GM12878 (cell line): ENCODE data around the gene CAVIN1.

Experiments
- BRCA1 ChIP-seq: IDR thresholded peaks from 2 replicates; pipeline ENCODE4 v1.6.1; 2011; ENCODE audit warnings: low read depth, low read length, improper control_type of control experiment
- EZH2 ChIP-seq: IDR thresholded peaks from 2 replicates; pipeline ENCODE4 v1.6.1; 2012; ENCODE audit warnings: low read depth, mild to moderate bottlenecking, control low read depth, inconsistent platforms, low read length, borderline replicate concordance; ENCODE audit not compliant: control insufficient read depth
- FOS ChIP-seq: IDR thresholded peaks from 3 replicates; pipeline ENCODE4 v1.6.1; 2011; ENCODE audit warnings: borderline replicate concordance; ENCODE audit not compliant: insufficient read length; ENCODE audit errors: extremely low read depth
- GABPA ChIP-seq: IDR thresholded peaks from 2 replicates; pipeline ENCODE4 v1.6.1; 2014; ENCODE audit warnings: antibody characterized with exemption, low read depth, mild to moderate bottlenecking, inconsistent platforms
- JUND ChIP-seq: IDR thresholded peaks from 2 replicates; pipeline ENCODE4 v1.6.1; 2012; ENCODE audit warnings: low read depth, mild to moderate bottlenecking, low read length, improper control_type of control experiment, moderate library complexity
- KDM1A ChIP-seq: fragments of 200-600 bp; sonication (generic); IDR thresholded peaks from 2 replicates; pipeline ENCODE4 v1.6.1; 2016; ENCODE audit warnings: borderline replicate concordance
- NR2C1 ChIP-seq: fragments of 450-650 bp; IDR thresholded peaks from 2 replicates; pipeline ENCODE4 v1.6.1; 2017; ENCODE audit warnings: antibody characterized with exemption, mild to moderate bottlenecking, moderate library complexity
- POLR2A ChIP-seq: IDR thresholded peaks from 2 replicates; pipeline ENCODE4 v1.6.1; 2011; ENCODE audit warnings: low read depth, mild to moderate bottlenecking, low read length
- POLR2AphosphoS5 ChIP-seq: IDR thresholded peaks from 2 replicates; pipeline ENCODE4 v1.6.1; 2011; ENCODE audit warnings: mild to moderate bottlenecking, low read length, inconsistent platforms
- SRF ChIP-seq, 2 experiments: IDR thresholded peaks; 2 replicates each; pipeline ENCODE4 v1.6.1; 2011; ENCODE audit warnings: low read depth in 2 of 2, low read length in 2 of 2, mild to moderate bottlenecking in 1 of 2, moderate library complexity in 1 of 2
- TF ChIP-seq, protein P1 (sequence below): IDR thresholded peaks from 2 replicates; pipeline ENCODE4 v1.6.1; 2012; ENCODE audit warnings: low read depth, low read length, improper control_type of control experiment
- TF ChIP-seq, protein P2 (sequence below): fragments of 450-650 bp; IDR thresholded peaks from 2 replicates; pipeline ENCODE4 v1.6.1; 2014; ENCODE audit warnings: mild to moderate bottlenecking
- TF ChIP-seq, protein P3 (sequence below), 3 experiments: IDR thresholded peaks in 2 of 3; conservative IDR thresholded peaks in 1 of 3; 2 replicates each; pipeline ENCODE4 v1.5.1; 2011; ENCODE audit warnings: low read depth in 3 of 3, low read length in 3 of 3, mild to moderate bottlenecking in 3 of 3, control low read depth in 2 of 3, moderate library complexity in 2 of 3, inconsistent platforms in 1 of 3, mixed read lengths in 1 of 3; ENCODE audit not compliant: control insufficient read depth in 2 of 3, insufficient read depth in 1 of 3; ENCODE audit errors: extremely low read depth in 1 of 3
- TF ChIP-seq, protein P4 (sequence below): IDR thresholded peaks from 2 replicates; pipeline ENCODE4 v1.6.1; 2011; ENCODE audit warnings: mild to moderate bottlenecking, low read depth, low read length, moderate library complexity; ENCODE audit not compliant: insufficient replicate concordance

DNA sequence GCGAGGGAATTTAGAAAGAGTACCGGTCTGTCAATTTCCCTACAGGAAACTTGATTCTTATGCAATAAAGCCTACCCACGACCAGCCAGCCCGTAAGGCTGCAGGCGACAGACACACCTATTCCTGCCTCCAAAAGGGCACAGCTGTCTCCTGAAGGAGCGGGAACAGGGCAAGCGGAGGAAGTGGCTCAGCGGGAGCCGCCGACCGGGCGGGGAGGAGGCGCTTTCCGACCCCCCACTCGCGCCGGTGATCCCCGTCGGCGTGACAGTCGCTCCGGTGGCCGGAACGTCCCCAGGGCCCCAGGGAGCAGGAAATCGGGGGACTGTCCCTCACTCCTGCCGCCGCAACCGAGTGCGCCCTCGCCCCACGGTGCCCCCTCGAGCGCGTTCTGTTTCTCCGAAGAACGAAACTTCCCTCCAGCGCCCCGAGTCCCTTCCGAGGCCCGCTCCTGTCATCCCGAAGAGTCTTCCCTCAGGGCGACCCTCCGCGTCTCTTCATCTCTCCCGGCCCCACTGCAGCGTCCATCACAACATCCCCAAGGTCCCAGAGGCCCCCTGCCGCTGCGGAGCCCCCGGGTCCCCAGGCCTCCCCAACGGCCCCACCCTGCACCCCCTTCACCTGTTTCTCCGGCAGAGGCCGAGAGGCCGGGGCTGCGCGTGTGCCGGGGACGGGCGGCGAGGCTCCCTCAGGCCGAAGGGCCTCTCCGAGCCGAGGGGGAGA, 35.2 kb downstream of the CAVIN1 start:
- TF ChIP-seq, protein P1, sequence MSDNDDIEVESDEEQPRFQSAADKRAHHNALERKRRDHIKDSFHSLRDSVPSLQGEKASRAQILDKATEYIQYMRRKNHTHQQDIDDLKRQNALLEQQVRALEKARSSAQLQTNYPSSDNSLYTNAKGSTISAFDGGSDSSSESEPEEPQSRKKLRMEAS: no peak
- TF ChIP-seq, protein P2, sequence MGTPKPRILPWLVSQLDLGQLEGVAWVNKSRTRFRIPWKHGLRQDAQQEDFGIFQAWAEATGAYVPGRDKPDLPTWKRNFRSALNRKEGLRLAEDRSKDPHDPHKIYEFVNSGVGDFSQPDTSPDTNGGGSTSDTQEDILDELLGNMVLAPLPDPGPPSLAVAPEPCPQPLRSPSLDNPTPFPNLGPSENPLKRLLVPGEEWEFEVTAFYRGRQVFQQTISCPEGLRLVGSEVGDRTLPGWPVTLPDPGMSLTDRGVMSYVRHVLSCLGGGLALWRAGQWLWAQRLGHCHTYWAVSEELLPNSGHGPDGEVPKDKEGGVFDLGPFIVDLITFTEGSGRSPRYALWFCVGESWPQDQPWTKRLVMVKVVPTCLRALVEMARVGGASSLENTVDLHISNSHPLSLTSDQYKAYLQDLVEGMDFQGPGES: no peak
- no peak for TF ChIP-seq SRF (IDR thresholded peaks at IDR 0.05; ENCODE audit: low read depth in 2 of 2, low read length in 2 of 2)
- TF ChIP-seq, protein P3, sequence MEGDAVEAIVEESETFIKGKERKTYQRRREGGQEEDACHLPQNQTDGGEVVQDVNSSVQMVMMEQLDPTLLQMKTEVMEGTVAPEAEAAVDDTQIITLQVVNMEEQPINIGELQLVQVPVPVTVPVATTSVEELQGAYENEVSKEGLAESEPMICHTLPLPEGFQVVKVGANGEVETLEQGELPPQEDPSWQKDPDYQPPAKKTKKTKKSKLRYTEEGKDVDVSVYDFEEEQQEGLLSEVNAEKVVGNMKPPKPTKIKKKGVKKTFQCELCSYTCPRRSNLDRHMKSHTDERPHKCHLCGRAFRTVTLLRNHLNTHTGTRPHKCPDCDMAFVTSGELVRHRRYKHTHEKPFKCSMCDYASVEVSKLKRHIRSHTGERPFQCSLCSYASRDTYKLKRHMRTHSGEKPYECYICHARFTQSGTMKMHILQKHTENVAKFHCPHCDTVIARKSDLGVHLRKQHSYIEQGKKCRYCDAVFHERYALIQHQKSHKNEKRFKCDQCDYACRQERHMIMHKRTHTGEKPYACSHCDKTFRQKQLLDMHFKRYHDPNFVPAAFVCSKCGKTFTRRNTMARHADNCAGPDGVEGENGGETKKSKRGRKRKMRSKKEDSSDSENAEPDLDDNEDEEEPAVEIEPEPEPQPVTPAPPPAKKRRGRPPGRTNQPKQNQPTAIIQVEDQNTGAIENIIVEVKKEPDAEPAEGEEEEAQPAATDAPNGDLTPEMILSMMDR (IDR thresholded peaks at IDR 0.05 in 2 of 3, conservative IDR thresholded peaks at IDR 0.05 in 1 of 3; ENCODE audit: control insufficient read depth in 2 of 3, extremely low read depth in 1 of 3, insufficient read depth in 1 of 3, low read depth in 3 of 3, low read length in 3 of 3): no peak
- no peak for TF ChIP-seq BRCA1
- no peak for TF ChIP-seq FOS
- TF ChIP-seq EZH2: no peak
- TF ChIP-seq GABPA: no peak
- no peak for TF ChIP-seq JUND
- no peak; the same call in 1 of the 2 replicates for TF ChIP-seq POLR2AphosphoS5
- TF ChIP-seq, protein P4, sequence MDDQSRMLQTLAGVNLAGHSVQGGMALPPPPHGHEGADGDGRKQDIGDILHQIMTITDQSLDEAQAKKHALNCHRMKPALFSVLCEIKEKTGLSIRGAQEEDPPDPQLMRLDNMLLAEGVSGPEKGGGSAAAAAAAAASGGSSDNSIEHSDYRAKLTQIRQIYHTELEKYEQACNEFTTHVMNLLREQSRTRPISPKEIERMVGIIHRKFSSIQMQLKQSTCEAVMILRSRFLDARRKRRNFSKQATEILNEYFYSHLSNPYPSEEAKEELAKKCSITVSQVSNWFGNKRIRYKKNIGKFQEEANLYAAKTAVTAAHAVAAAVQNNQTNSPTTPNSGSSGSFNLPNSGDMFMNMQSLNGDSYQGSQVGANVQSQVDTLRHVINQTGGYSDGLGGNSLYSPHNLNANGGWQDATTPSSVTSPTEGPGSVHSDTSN: no peak
- TF ChIP-seq KDM1A: no peak
- TF ChIP-seq NR2C1: no peak
- TF ChIP-seq POLR2A: no peak
